ENCODE measurements around the gene TAS2R9.
"Not testable (repeated sequence)": the region's sequence is repeated elsewhere in the genome, so short reads cannot be mapped to it uniquely, and the experiment has no call there.

GRCh38 chr12:10791769-10792168 is 18.2 kb downstream of the TAS2R9 start:
- not testable (repeated sequence) for TF ChIP-seq CTCF (IDR thresholded peaks at IDR 0.05; ENCODE audit: low read length); EZH2 (IDR thresholded peaks at IDR 0.05; ENCODE audit: borderline replicate concordance, low read length)
